HepG2 (cell line): ENCODE measurements around the gene LEMD2. TPM values are rescaled to one million over a fixed set of nuclear protein-coding genes. Genes with fewer than 3 reads are reported as not detected.

Experiments used
- ATF1 ChIP-seq: IDR thresholded peaks from 2 replicates; pipeline ENCODE4 v1.6.1; 2016; ENCODE audit warnings: mild to moderate bottlenecking, control low read depth
- EHMT2 ChIP-seq: fragments of 200-600 bp; sonication (generic); IDR thresholded peaks from 2 replicates; pipeline ENCODE4 v1.7.0; 2017; ENCODE audit warnings: antibody characterized with exemption, low read depth, low read length, borderline replicate concordance
- ESRRA ChIP-seq: sonication (generic); formaldehyde crosslinking; IDR thresholded peaks from 2 replicates; pipeline ENCODE4 v1.5.1; 2020; ENCODE audit warnings: mild to moderate bottlenecking, low read depth, missing genetic modification reagents
- FOXA3 ChIP-seq: IDR thresholded peaks from 2 replicates; pipeline ENCODE4 v1.6.1; 2016; ENCODE audit warnings: missing genetic modification reagents, missing compliant biosample characterization
- HCFC1 ChIP-seq: fragments of 150-350 bp; IDR thresholded peaks from 2 replicates; pipeline ENCODE4 v1.6.1; 2014; ENCODE audit warnings: low read depth, low read length
- MXD4 ChIP-seq: IDR thresholded peaks from 2 replicates; pipeline ENCODE4 v1.6.1; 2016; ENCODE audit warnings: mild to moderate bottlenecking, missing biosample characterization, missing genetic modification reagents
- NCOA1 ChIP-seq: sonication (generic); formaldehyde crosslinking; IDR thresholded peaks from 2 replicates; pipeline ENCODE4 v1.9.0; 2021; ENCODE audit warnings: missing genetic modification reagents
- SIN3B ChIP-seq: fragments of 150-350 bp; IDR thresholded peaks from 2 replicates; pipeline ENCODE4 v1.6.1; 2014; ENCODE audit warnings: low read length
- SMAD1 ChIP-seq: sonication (generic); formaldehyde crosslinking; IDR thresholded peaks from 2 replicates; pipeline ENCODE4 v1.4.0; 2020; ENCODE audit warnings: missing genetic modification reagents, low read depth, mild to moderate bottlenecking, borderline replicate concordance
- SP140L ChIP-seq: sonication (generic); formaldehyde crosslinking; IDR thresholded peaks from 2 replicates; pipeline ENCODE4 v1.4.0; 2020; ENCODE audit warnings: missing genetic modification reagents, borderline replicate concordance
- TARDBP ChIP-seq: sonication (generic); formaldehyde crosslinking; IDR thresholded peaks from 2 replicates; pipeline ENCODE4 v1.8.0; 2022; ENCODE audit warnings: mild to moderate bottlenecking, missing genetic modification reagents
- XBP1 ChIP-seq: sonication (generic); formaldehyde crosslinking; IDR thresholded peaks from 2 replicates; pipeline ENCODE4 v1.5.0; 2020; ENCODE audit warnings: missing genetic modification reagents
- ZFP90 ChIP-seq: sonication (generic); formaldehyde crosslinking; IDR thresholded peaks from 2 replicates; pipeline ENCODE4 v1.8.0; 2022; ENCODE audit warnings: missing genetic modification reagents, mild to moderate bottlenecking, inconsistent platforms, borderline replicate concordance
- ZMAT3 ChIP-seq: sonication (generic); formaldehyde crosslinking; conservative IDR thresholded peaks from 2 replicates; pipeline ENCODE4 v1.7.0; 2021; ENCODE audit warnings: missing genetic modification reagents
- ZNF17 ChIP-seq: sonication (generic); formaldehyde crosslinking; IDR thresholded peaks from 2 replicates; pipeline ENCODE4 v1.5.0; 2020; ENCODE audit warnings: mild to moderate bottlenecking, missing genetic modification reagents
- ZNF333 ChIP-seq: sonication (generic); formaldehyde crosslinking; IDR thresholded peaks from 2 replicates; pipeline ENCODE4 v1.4.0; 2020; ENCODE audit warnings: mild to moderate bottlenecking, missing genetic modification reagents, borderline replicate concordance
- ZNF446 ChIP-seq: sonication (generic); formaldehyde crosslinking; IDR thresholded peaks from 2 replicates; pipeline ENCODE4 v1.5.0; 2020; ENCODE audit warnings: mild to moderate bottlenecking, missing genetic modification reagents
- ZNF605 ChIP-seq: sonication (generic); formaldehyde crosslinking; IDR thresholded peaks from 2 replicates; pipeline ENCODE4 v1.8.0; 2022; ENCODE audit warnings: mild to moderate bottlenecking, missing genetic modification reagents
- ZNF672 ChIP-seq: sonication (generic); formaldehyde crosslinking; IDR thresholded peaks from 2 replicates; pipeline ENCODE4 v1.8.1; 2022; ENCODE audit warnings: missing genetic modification reagents
- ZNF83 ChIP-seq: sonication (generic); formaldehyde crosslinking; IDR thresholded peaks from 2 replicates; pipeline ENCODE4 v1.4.0; 2020; ENCODE audit warnings: missing genetic modification reagents, mild to moderate bottlenecking, borderline replicate concordance
- ZNF839 ChIP-seq: sonication (generic); formaldehyde crosslinking; IDR thresholded peaks from 2 replicates; pipeline ENCODE4 v1.4.0; 2020; ENCODE audit warnings: missing genetic modification reagents, mild to moderate bottlenecking, borderline replicate concordance
- ZNF878 ChIP-seq: sonication (generic); formaldehyde crosslinking; IDR thresholded peaks from 2 replicates; pipeline ENCODE4 v1.8.1; 2023; ENCODE audit warnings: mild to moderate bottlenecking, missing genetic modification reagents, moderate library complexity
- polyA plus RNA-seq, 8 experiments: library from polyadenylated mRNA; depleted of rRNA in 3 of 8; stranded (reverse) in 7 of 8; unstranded in 1 of 8; fragments of >200 nt; fragmentation: Illumina TruSeq in 4 of 8; extraction: Trizol in 4 of 8; gene quantifications; 2 replicates each; pipeline versions ENCODE4 v1.2.1 to v1.2.3, GENCODE V29; 2011 to 2016; ENCODE audit warnings: low read depth in 4 of 8, missing spikeins in 1 of 8, mixed read lengths in 1 of 8; ENCODE audit not compliant: insufficient read depth in 1 of 8
- total RNA-seq, 5 experiments: library from RNA; depleted of rRNA; stranded (reverse); fragments of >200 nt; fragmentation: Illumina TruSeq; extraction: Trizol; gene quantifications; 2 replicates each; pipeline ENCODE4 v1.2.3, GENCODE V29; 2016; ENCODE audit warnings: low read depth in 1 of 5
- TF ChIP-seq, protein P1 (sequence below): sonication (generic); formaldehyde crosslinking; IDR thresholded peaks from 2 replicates; pipeline ENCODE4 v1.4.0; 2020; ENCODE audit warnings: missing genetic modification reagents
- TF ChIP-seq, protein P2 (sequence below): sonication (generic); formaldehyde crosslinking; IDR thresholded peaks from 2 replicates; pipeline ENCODE4 v1.5.0; 2020; ENCODE audit warnings: mild to moderate bottlenecking, missing genetic modification reagents, moderate library complexity

LEMD2 gene
- total and polyA plus RNA-seq, 2 of the 13 experiments (the other 11 are each of a cell fraction or from before 2014, with no cell fraction given): 45.2 to 62.9 TPM

DNA sequence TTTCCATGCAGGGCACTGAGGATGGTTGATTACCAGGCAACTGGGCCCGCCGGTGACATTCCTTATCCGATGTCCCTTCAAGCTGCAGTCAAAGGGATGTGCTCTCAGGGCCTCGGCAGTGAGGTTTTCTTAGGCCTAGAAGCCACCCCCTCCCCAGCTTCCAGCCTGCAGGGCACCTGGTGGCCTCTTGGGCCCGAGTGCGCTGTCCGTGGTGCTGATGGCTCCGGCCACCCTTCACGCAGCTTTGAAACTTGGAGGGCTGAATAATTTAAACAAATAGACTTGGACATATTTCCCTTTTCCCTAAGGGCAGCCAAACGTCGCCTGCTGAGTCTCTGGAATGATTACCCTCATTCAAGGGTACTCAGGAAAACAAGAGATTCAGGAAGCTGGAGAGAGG lies 23.7 kb upstream of the LEMD2 start (continued):
- TF ChIP-seq ZNF878 (CRISPR knock-in tag) (no peak; the same call in 1 of the 2 replicates), ZNF672 (CRISPR knock-in tag) (no peak), ATF1 (no peak), ZNF83 (CRISPR knock-in tag) (peak; percentile 44; the same call in 1 of the 2 replicates), XBP1 (peak; percentile 87; the same call in 1 of the 2 replicates), ZNF333 (CRISPR knock-in tag) (peak; percentile 73; the same call in 1 of the 2 replicates), FOXA3 (CRISPR knock-in tag) (peak; percentile 54; the same call in 1 of the 2 replicates), ZMAT3 (CRISPR knock-in tag) (peak; percentile 94), ZNF605 (CRISPR knock-in tag) (peak; percentile 78; the same call in 1 of the 2 replicates), EHMT2 (peak; percentile 96), ZNF839 (CRISPR knock-in tag) (no peak), SP140L (CRISPR knock-in tag) (peak; percentile 73; the same call in 1 of the 2 replicates), NCOA1 (CRISPR knock-in tag) (no peak), ZNF446 (CRISPR knock-in tag) (peak; percentile 87; the same call in 1 of the 2 replicates), HCFC1 (no peak), SIN3B (no peak), ZFP90 (peak; percentile 88), MXD4 (CRISPR knock-in tag) (peak; percentile 74; the same call in 1 of the 2 replicates), ZNF17 (no peak), ESRRA (CRISPR knock-in tag) (no peak), SMAD1 (CRISPR knock-in tag) (no peak), TARDBP (CRISPR knock-in tag) (no peak)
- TF ChIP-seq, protein P1, sequence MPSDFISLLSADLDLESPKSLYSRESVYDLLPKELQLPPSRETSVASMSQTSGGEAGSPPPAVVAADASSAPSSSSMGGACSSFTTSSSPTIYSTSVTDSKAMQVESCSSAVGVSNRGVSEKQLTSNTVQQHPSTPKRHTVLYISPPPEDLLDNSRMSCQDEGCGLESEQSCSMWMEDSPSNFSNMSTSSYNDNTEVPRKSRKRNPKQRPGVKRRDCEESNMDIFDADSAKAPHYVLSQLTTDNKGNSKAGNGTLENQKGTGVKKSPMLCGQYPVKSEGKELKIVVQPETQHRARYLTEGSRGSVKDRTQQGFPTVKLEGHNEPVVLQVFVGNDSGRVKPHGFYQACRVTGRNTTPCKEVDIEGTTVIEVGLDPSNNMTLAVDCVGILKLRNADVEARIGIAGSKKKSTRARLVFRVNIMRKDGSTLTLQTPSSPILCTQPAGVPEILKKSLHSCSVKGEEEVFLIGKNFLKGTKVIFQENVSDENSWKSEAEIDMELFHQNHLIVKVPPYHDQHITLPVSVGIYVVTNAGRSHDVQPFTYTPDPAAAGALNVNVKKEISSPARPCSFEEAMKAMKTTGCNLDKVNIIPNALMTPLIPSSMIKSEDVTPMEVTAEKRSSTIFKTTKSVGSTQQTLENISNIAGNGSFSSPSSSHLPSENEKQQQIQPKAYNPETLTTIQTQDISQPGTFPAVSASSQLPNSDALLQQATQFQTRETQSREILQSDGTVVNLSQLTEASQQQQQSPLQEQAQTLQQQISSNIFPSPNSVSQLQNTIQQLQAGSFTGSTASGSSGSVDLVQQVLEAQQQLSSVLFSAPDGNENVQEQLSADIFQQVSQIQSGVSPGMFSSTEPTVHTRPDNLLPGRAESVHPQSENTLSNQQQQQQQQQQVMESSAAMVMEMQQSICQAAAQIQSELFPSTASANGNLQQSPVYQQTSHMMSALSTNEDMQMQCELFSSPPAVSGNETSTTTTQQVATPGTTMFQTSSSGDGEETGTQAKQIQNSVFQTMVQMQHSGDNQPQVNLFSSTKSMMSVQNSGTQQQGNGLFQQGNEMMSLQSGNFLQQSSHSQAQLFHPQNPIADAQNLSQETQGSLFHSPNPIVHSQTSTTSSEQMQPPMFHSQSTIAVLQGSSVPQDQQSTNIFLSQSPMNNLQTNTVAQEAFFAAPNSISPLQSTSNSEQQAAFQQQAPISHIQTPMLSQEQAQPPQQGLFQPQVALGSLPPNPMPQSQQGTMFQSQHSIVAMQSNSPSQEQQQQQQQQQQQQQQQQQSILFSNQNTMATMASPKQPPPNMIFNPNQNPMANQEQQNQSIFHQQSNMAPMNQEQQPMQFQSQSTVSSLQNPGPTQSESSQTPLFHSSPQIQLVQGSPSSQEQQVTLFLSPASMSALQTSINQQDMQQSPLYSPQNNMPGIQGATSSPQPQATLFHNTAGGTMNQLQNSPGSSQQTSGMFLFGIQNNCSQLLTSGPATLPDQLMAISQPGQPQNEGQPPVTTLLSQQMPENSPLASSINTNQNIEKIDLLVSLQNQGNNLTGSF (CRISPR knock-in tag): peak; percentile 96
- TF ChIP-seq, protein P2, sequence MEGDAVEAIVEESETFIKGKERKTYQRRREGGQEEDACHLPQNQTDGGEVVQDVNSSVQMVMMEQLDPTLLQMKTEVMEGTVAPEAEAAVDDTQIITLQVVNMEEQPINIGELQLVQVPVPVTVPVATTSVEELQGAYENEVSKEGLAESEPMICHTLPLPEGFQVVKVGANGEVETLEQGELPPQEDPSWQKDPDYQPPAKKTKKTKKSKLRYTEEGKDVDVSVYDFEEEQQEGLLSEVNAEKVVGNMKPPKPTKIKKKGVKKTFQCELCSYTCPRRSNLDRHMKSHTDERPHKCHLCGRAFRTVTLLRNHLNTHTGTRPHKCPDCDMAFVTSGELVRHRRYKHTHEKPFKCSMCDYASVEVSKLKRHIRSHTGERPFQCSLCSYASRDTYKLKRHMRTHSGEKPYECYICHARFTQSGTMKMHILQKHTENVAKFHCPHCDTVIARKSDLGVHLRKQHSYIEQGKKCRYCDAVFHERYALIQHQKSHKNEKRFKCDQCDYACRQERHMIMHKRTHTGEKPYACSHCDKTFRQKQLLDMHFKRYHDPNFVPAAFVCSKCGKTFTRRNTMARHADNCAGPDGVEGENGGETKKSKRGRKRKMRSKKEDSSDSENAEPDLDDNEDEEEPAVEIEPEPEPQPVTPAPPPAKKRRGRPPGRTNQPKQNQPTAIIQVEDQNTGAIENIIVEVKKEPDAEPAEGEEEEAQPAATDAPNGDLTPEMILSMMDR: peak; percentile 31
